Measurements from ENCODE around the gene CELF1. TPM values are rescaled to one million over a fixed set of nuclear protein-coding genes. Genes with fewer than 3 reads are reported as not detected.
"Not testable (repeated sequence)": the region's sequence is repeated elsewhere in the genome, so short reads cannot be mapped to it uniquely, and the experiment has no call there.

The CELF1 gene
- total RNA-seq, 2 experiments from 2014 or later, result 103 to 111 TPM

- not testable (repeated sequence) for H3K36me3 ChIP-seq (ENCODE audit: insufficient read depth, low read length); H3K4me1 Mint-ChIP-seq (ENCODE audit: low read depth); H3K27ac Mint-ChIP-seq; H3K9me3 Mint-ChIP-seq; H3K9me3 ChIP-seq (ENCODE audit: control insufficient read depth in 1 of 2, insufficient read depth in 1 of 2, low read length in 2 of 2); H3K4me3 Mint-ChIP-seq; H3K4me3 ChIP-seq (ENCODE audit: low read length); H3K27me3 Mint-ChIP-seq; H3K27me3 ChIP-seq (ENCODE audit: control insufficient read depth in 1 of 2, insufficient read depth in 2 of 2, low read length in 2 of 2); H3K4me1 ChIP-seq (ENCODE audit: insufficient read depth, low read length); H3K36me3 Mint-ChIP-seq (ENCODE audit: low read depth); H3K27ac ChIP-seq (ENCODE audit: low read depth in 1 of 2, low read length in 2 of 2)
- peak; percentile 99 for ATAC-seq (ENCODE audit: poor library complexity)
- ChIA-PET CTCF (interaction anchor here (0.6 to 1.6 kb wide), 8 partner anchors 10 to 279 kb away, joined by 3 to 7 read pairs (median 4); partner anchors contain the start of gene AGBL2), POLR2A (interaction anchor here (1.0 to 1.1 kb wide), 3 partner anchors 26 to 277 kb away, joined by 3 to 4 read pairs (median 4); partner anchors contain the start of genes ARFGAP2 and DDB2)
- TF ChIP-seq, protein P1, sequence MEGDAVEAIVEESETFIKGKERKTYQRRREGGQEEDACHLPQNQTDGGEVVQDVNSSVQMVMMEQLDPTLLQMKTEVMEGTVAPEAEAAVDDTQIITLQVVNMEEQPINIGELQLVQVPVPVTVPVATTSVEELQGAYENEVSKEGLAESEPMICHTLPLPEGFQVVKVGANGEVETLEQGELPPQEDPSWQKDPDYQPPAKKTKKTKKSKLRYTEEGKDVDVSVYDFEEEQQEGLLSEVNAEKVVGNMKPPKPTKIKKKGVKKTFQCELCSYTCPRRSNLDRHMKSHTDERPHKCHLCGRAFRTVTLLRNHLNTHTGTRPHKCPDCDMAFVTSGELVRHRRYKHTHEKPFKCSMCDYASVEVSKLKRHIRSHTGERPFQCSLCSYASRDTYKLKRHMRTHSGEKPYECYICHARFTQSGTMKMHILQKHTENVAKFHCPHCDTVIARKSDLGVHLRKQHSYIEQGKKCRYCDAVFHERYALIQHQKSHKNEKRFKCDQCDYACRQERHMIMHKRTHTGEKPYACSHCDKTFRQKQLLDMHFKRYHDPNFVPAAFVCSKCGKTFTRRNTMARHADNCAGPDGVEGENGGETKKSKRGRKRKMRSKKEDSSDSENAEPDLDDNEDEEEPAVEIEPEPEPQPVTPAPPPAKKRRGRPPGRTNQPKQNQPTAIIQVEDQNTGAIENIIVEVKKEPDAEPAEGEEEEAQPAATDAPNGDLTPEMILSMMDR (IDR thresholded peaks at IDR 0.05), result peak; percentile 64
- intact Hi-C loops (cut with DNase I, micrococcal nuclease), result loop anchor here (2.0 to 5.0 kb wide), 3 partner anchors 79 to 565 kb away; no protein-coding TSS in a partner anchor
- peak; percentile 30 to 87 (median 55) for DNase-seq
Measured at GRCh38 chr11:47454258-47454671, 98.7 kb downstream of the CELF1 start.

- Mint-ChIP-seq H3K27me3 (no peaks in the 10 kb centered on the region), H3K36me3 (ENCODE audit: low read depth) (no peaks in the 10 kb centered on the region), H3K27ac (no peak overlapping the region), H3K4me1 (ENCODE audit: low read depth) (peaks cover 5% of the 10 kb centered on the region), H3K9me3 (no peaks in the 10 kb centered on the region), H3K4me3 (no peak overlapping the region)
- Histone ChIP-seq H3K9me3 (ENCODE audit: control insufficient read depth in 1 of 2, insufficient read depth in 1 of 2, low read length in 2 of 2) (no peaks in the 10 kb centered on the region), H3K27ac (ENCODE audit: low read depth in 1 of 2, low read length in 2 of 2) (no peak overlapping the region), H3K4me1 (ENCODE audit: insufficient read depth, low read length) (peaks cover 4% of the 10 kb centered on the region), H3K27me3 (ENCODE audit: control insufficient read depth in 1 of 2, insufficient read depth in 2 of 2, low read length in 2 of 2) (no peaks in the 10 kb centered on the region), H3K36me3 (ENCODE audit: insufficient read depth, low read length) (no peaks in the 10 kb centered on the region), H3K4me3 (ENCODE audit: low read length) (no peak overlapping the region)
- ChIA-PET POLR2A (interaction anchor here (0.8 to 1.0 kb wide), 2 partner anchors 238 to 275 kb away, joined by 3 to 4 read pairs; partner anchors contain the start of gene DDB2), CTCF (interaction anchor here (1.6 kb wide), 1 partner anchor 79 kb away, joined by 7 read pairs; no protein-coding TSS in a partner anchor)
- TF ChIP-seq, protein P1 (IDR thresholded peaks at IDR 0.05), result no peak
- no peak for DNase-seq
- intact Hi-C loops (cut with DNase I, micrococcal nuclease), result loop anchor here in 1 of 2 experiments (2.0 to 5.0 kb wide), 2 partner anchors 79 to 561 kb away; no protein-coding TSS in a partner anchor
- no peak for ATAC-seq (ENCODE audit: poor library complexity)
Measured at GRCh38 chr11:47453365-47453764, 99.6 kb downstream of the CELF1 start.

- Mint-ChIP-seq H3K9me3 (no peaks in the 10 kb centered on the region), H3K27me3 (no peaks in the 10 kb centered on the region), H3K4me3 (no peak overlapping the region), H3K27ac (no peak overlapping the region), H3K4me1 (ENCODE audit: low read depth) (peaks cover 5% of the 10 kb centered on the region), H3K36me3 (ENCODE audit: low read depth) (no peaks in the 10 kb centered on the region)
- Histone ChIP-seq H3K27me3 (ENCODE audit: control insufficient read depth in 1 of 2, insufficient read depth in 2 of 2, low read length in 2 of 2) (no peaks in the 10 kb centered on the region), H3K9me3 (ENCODE audit: control insufficient read depth in 1 of 2, insufficient read depth in 1 of 2, low read length in 2 of 2) (no peaks in the 10 kb centered on the region), H3K4me3 (ENCODE audit: low read length) (no peak overlapping the region), H3K36me3 (ENCODE audit: insufficient read depth, low read length) (no peaks in the 10 kb centered on the region), H3K27ac (ENCODE audit: low read depth in 1 of 2, low read length in 2 of 2) (no peak overlapping the region), H3K4me1 (ENCODE audit: insufficient read depth, low read length) (peaks cover 4% of the 10 kb centered on the region)
- CTCF ChIA-PET, result no interaction called here
- ATAC-seq (ENCODE audit: poor library complexity), result no peak
- intact Hi-C loops (cut with DNase I, micrococcal nuclease), result loop anchor here in 1 of 2 experiments (2.0 to 5.0 kb wide), 2 partner anchors 77 to 560 kb away; no protein-coding TSS in a partner anchor
- POLR2A ChIA-PET, result no interaction called here
- DNase-seq, result no peak
- TF ChIP-seq, protein P1 (IDR thresholded peaks at IDR 0.05), result no peak
Measured at GRCh38 chr11:47451990-47452389, 100.9 kb downstream of the CELF1 start.
